ENCODE measurements around the gene BBS7.

GRCh38 chr4:121784975-121785374 lies 85.3 kb downstream of the BBS7 start:
- TF ChIP-seq, protein P1, sequence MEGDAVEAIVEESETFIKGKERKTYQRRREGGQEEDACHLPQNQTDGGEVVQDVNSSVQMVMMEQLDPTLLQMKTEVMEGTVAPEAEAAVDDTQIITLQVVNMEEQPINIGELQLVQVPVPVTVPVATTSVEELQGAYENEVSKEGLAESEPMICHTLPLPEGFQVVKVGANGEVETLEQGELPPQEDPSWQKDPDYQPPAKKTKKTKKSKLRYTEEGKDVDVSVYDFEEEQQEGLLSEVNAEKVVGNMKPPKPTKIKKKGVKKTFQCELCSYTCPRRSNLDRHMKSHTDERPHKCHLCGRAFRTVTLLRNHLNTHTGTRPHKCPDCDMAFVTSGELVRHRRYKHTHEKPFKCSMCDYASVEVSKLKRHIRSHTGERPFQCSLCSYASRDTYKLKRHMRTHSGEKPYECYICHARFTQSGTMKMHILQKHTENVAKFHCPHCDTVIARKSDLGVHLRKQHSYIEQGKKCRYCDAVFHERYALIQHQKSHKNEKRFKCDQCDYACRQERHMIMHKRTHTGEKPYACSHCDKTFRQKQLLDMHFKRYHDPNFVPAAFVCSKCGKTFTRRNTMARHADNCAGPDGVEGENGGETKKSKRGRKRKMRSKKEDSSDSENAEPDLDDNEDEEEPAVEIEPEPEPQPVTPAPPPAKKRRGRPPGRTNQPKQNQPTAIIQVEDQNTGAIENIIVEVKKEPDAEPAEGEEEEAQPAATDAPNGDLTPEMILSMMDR (IDR thresholded peaks at IDR 0.05) = no peak
- peak in 2 of 4 donors; percentile 6 to 32 for TF ChIP-seq POLR2AphosphoS5 (IDR thresholded peaks at IDR 0.05)

Measured in sigmoid colon (tissue), 4 donors.